ENCODE results near the gene PCNT. TPM values are rescaled to one million over a fixed set of nuclear protein-coding genes. Genes with fewer than 3 reads are reported as not detected.

Gene PCNT
- polyA plus RNA-seq, 1 donor from 2014 or later, result 28.2 TPM

- Histone ChIP-seq H3K27me3 (ENCODE audit: insufficient read depth, low read depth, low read length) (no peaks in the 10 kb centered on the region), H4K20me1 (ENCODE audit: insufficient read depth) (no peaks in the 10 kb centered on the region), H3F3A (ENCODE audit: insufficient read depth, low read length, poor library complexity, severe bottlenecking) (no peaks in the 10 kb centered on the region), H3K79me2 (replicated peaks; ENCODE audit: insufficient read depth, low read length) (no peaks in the 10 kb centered on the region), H3K36me3 (ENCODE audit: insufficient read depth, low read length) (no peaks in the 10 kb centered on the region), H3K27ac (ENCODE audit: low read length) (no peak overlapping the region), H2AFZ (ENCODE audit: low read depth, low read length) (no peak overlapping the region), H3K9ac (ENCODE audit: low read length) (no peak overlapping the region), H3K4me3 (ENCODE audit: low read length) (no peak overlapping the region), H3K4me2 (ENCODE audit: low read length) (no peak overlapping the region), H3K9me3 (ENCODE audit: low read length) (no peaks in the 10 kb centered on the region), H3K9me2 (ENCODE audit: insufficient read depth, low read length) (no peaks in the 10 kb centered on the region)
- TF ChIP-seq RAD21 (conservative IDR thresholded peaks at IDR 0.05) (no peak), POLR2AphosphoS5 (IDR thresholded peaks at IDR 0.05) (no peak), CTCF (IDR thresholded peaks at IDR 0.05; ENCODE audit: poor library complexity, severe bottlenecking) (no peak), REST (IDR thresholded peaks at IDR 0.05; ENCODE audit: borderline replicate concordance) (no peak), EZH2 (IDR thresholded peaks at IDR 0.05; ENCODE audit: borderline replicate concordance, insufficient read depth, low read length, poor library complexity, severe bottlenecking) (no peak), SMC3 (conservative IDR thresholded peaks at IDR 0.05; ENCODE audit: poor library complexity) (no peak), EP300 (conservative IDR thresholded peaks at IDR 0.05; ENCODE audit: poor library complexity, severe bottlenecking) (no peak), TAF1 (IDR thresholded peaks at IDR 0.05; ENCODE audit: low read depth) (no peak), MXI1 (conservative IDR thresholded peaks at IDR 0.05; ENCODE audit: poor library complexity, severe bottlenecking) (no peak)
Measured at GRCh38 chr21:46439906-46440305, 116.0 kb downstream of the PCNT start.

- no peak overlapping the region for H3K27ac ChIP-seq (ENCODE audit: low read length)
Measured at GRCh38 chr21:46441331-46441730, 117.4 kb downstream of the PCNT start.

More at GRCh38 chr21:46441331-46441730, 117.4 kb downstream of the PCNT start:
- H3K9ac ChIP-seq (ENCODE audit: low read length), result no peak overlapping the region
- no peaks in the 10 kb centered on the region for H3K27me3 ChIP-seq (ENCODE audit: insufficient read depth, low read depth, low read length)
- TF ChIP-seq CTCF (IDR thresholded peaks at IDR 0.05; ENCODE audit: poor library complexity, severe bottlenecking), result no peak
- no peak for TF ChIP-seq REST (IDR thresholded peaks at IDR 0.05; ENCODE audit: borderline replicate concordance)
- no peak for TF ChIP-seq RAD21 (conservative IDR thresholded peaks at IDR 0.05)
- no peak for TF ChIP-seq EP300 (conservative IDR thresholded peaks at IDR 0.05; ENCODE audit: poor library complexity, severe bottlenecking)
- TF ChIP-seq POLR2AphosphoS5 (IDR thresholded peaks at IDR 0.05), result no peak
- TF ChIP-seq TAF1 (IDR thresholded peaks at IDR 0.05; ENCODE audit: low read depth), result no peak
- no peak for TF ChIP-seq SMC3 (conservative IDR thresholded peaks at IDR 0.05; ENCODE audit: poor library complexity)
- H3F3A ChIP-seq (ENCODE audit: insufficient read depth, low read length, poor library complexity, severe bottlenecking), result no peaks in the 10 kb centered on the region
- no peak overlapping the region for H3K4me3 ChIP-seq (ENCODE audit: low read length)
- no peaks in the 10 kb centered on the region for H3K79me2 ChIP-seq (replicated peaks; ENCODE audit: insufficient read depth, low read length)
- no peaks in the 10 kb centered on the region for H3K9me2 ChIP-seq (ENCODE audit: insufficient read depth, low read length)
- H3K9me3 ChIP-seq (ENCODE audit: low read length), result no peaks in the 10 kb centered on the region
- H3K4me2 ChIP-seq (ENCODE audit: low read length), result no peak overlapping the region
- H2AFZ ChIP-seq (ENCODE audit: low read depth, low read length), result no peak overlapping the region
- no peaks in the 10 kb centered on the region for H4K20me1 ChIP-seq (ENCODE audit: insufficient read depth)
- H3K36me3 ChIP-seq (ENCODE audit: insufficient read depth, low read length), result no peaks in the 10 kb centered on the region
